GM12878 (cell line): ENCODE measurements around the gene TBX5. TPM values are rescaled to one million over a fixed set of nuclear protein-coding genes. Genes with fewer than 3 reads are reported as not detected.

ENCODE experiments used
- ATAC-seq: fragments of 200-7000 bp; cut with Tn5 transposase; 3 replicates; pipeline ENCODE4 v1.9.1; 2020; ENCODE audit warnings: mild to moderate bottlenecking, moderate library complexity
- BruUV-seq: library from RNA; stranded (reverse); fragments of 400-500 nt; replicated peaks from 2 replicates; lab custom pipeline; 2021; lab: Mats Ljungman, UMichigan
- CTCF ChIA-PET: fragments of 300-600 bp; sonication (Branson Sonifier 250); formaldehyde crosslinking; extraction: SDS; loops from one replicate; lab custom pipeline; 2021; ENCODE audit warnings: inconsistent platforms; lab: Yijun Ruan, JAX
- POLR2A ChIA-PET: fragments of 350-600 bp; formaldehyde crosslinking; extraction: SDS; loops from one replicate; lab custom pipeline; 2021; ENCODE audit warnings: inconsistent platforms; lab: Charles Lee
- RAD21 ChIA-PET: fragments of 300-600 bp; sonication (Branson Sonifier 250); formaldehyde crosslinking; loops from one replicate; lab custom pipeline; 2023; ENCODE audit warnings: antibody characterized with exemption; ENCODE audit not compliant: unreplicated experiment; lab: Charles Lee
- SMC1A ChIA-PET: fragments of 300-600 bp; sonication (Branson Sonifier 250); formaldehyde crosslinking; loops from one replicate; lab custom pipeline; 2023; ENCODE audit not compliant: unreplicated experiment, uncharacterized antibody; lab: Charles Lee
- DNase-seq: peaks from one replicate; pipeline ENCODE4 v3.0.0-alpha.2; 2011; ENCODE audit warnings: low read depth, low spot score
- FAIRE-seq: peaks from 3 replicates; lab custom pipeline; 2011; peaks lifted over from hg19 to GRCh38; lab: Jason Lieb, UNC
- H2AFZ ChIP-seq: 2 replicates; pipeline ENCODE4 v1.6.0; 2011; ENCODE audit warnings: low read depth, low read length, control low read depth; ENCODE audit not compliant: control insufficient read depth
- H3K27ac ChIP-seq: 2 replicates; pipeline ENCODE4 v1.5.1; 2011; ENCODE audit warnings: control low read depth; ENCODE audit not compliant: control insufficient read depth, insufficient read depth
- H3K27me3 ChIP-seq, 2 experiments: replicated peaks in 1 of 2; 2 replicates each; pipeline versions ENCODE4 v1.6.0 to v1.6.1; 2011; ENCODE audit warnings: low read length in 1 of 2; ENCODE audit not compliant: control insufficient read depth in 2 of 2, insufficient read depth in 2 of 2
- H3K36me3 ChIP-seq, 2 experiments: 2 replicates each; pipeline ENCODE4 v1.5.1; 2011; ENCODE audit warnings: low read length in 1 of 2; ENCODE audit not compliant: control insufficient read depth in 2 of 2, insufficient read depth in 2 of 2
- H3K4me1 ChIP-seq: 2 replicates; pipeline ENCODE4 v1.6.1; 2011; ENCODE audit warnings: mild to moderate bottlenecking, low read length, moderate library complexity, mixed read lengths; ENCODE audit not compliant: control insufficient read depth, insufficient read depth
- H3K4me2 ChIP-seq: 2 replicates; pipeline ENCODE4 v1.6.0; 2011; ENCODE audit warnings: control low read depth; ENCODE audit not compliant: control insufficient read depth, insufficient read depth
- H3K4me3 ChIP-seq: fragments of 200-600 bp; sonication (generic); 2 replicates; pipeline ENCODE4 v1.5.1; 2016
- H3K79me2 ChIP-seq: 2 replicates; pipeline ENCODE4 v1.6.0; 2011; ENCODE audit warnings: low read length; ENCODE audit not compliant: control insufficient read depth, insufficient read depth
- H3K9ac ChIP-seq: 2 replicates; pipeline ENCODE4 v1.8.0; 2011; ENCODE audit warnings: low read length, control low read depth, mixed read lengths; ENCODE audit not compliant: control insufficient read depth, insufficient read depth
- H3K9me3 ChIP-seq: replicated peaks from 3 replicates; pipeline ENCODE4 v1.5.1; 2011; ENCODE audit warnings: mild to moderate bottlenecking, low read length; ENCODE audit not compliant: control insufficient read depth, insufficient read depth
- H4K20me1 ChIP-seq: 2 replicates; pipeline ENCODE4 v1.6.0; 2011; ENCODE audit not compliant: control insufficient read depth, insufficient read depth
- BHLHE40 ChIP-seq, 2 experiments: fragments of 450-650 bp in 1 of 2; IDR thresholded peaks; 2 replicates each; pipeline ENCODE4 v1.6.1; 2011 to 2017; ENCODE audit warnings: low read depth in 2 of 2, borderline replicate concordance in 1 of 2, improper control_type of control experiment in 1 of 2, low read length in 1 of 2, mild to moderate bottlenecking in 1 of 2
- BRCA1 ChIP-seq: IDR thresholded peaks from 2 replicates; pipeline ENCODE4 v1.6.1; 2011; ENCODE audit warnings: low read depth, low read length, improper control_type of control experiment
- CHD2 ChIP-seq: IDR thresholded peaks from 2 replicates; pipeline ENCODE4 v1.6.1; 2011; ENCODE audit warnings: low read depth, low read length, improper control_type of control experiment, borderline replicate concordance
- FOXK2 ChIP-seq: fragments of 450-650 bp; IDR thresholded peaks from 2 replicates; pipeline ENCODE4 v1.6.1; 2017; ENCODE audit warnings: mild to moderate bottlenecking, moderate library complexity
- MYC ChIP-seq: IDR thresholded peaks from 2 replicates; pipeline ENCODE4 v1.6.1; 2011; ENCODE audit warnings: mild to moderate bottlenecking, low read length, moderate library complexity, inconsistent platforms; ENCODE audit not compliant: insufficient read depth, insufficient replicate concordance, insufficient read length, severe bottlenecking
- NR2F1 ChIP-seq: fragments of 450-650 bp; conservative IDR thresholded peaks from 2 replicates; pipeline ENCODE4 v1.6.1; 2017; ENCODE audit warnings: mild to moderate bottlenecking
- RUNX3 ChIP-seq: IDR thresholded peaks from 2 replicates; pipeline ENCODE4 v1.6.1; 2012; ENCODE audit warnings: low read length, inconsistent platforms
- STAT3 ChIP-seq: IDR thresholded peaks from 2 replicates; pipeline ENCODE4 v1.6.1; 2011; ENCODE audit warnings: low read depth, low read length, improper control_type of control experiment
- TCF12 ChIP-seq: IDR thresholded peaks from 2 replicates; pipeline ENCODE4 v1.6.1; 2011; ENCODE audit warnings: low read depth, mild to moderate bottlenecking, low read length
- WGBS: methylation state at CpG from one replicate; pipeline ENCODE4 v1.1.6; 2016; ENCODE audit warnings: low lambda C conversion rate; ENCODE audit not compliant: insufficient replicate concordance, insufficient coverage; ENCODE audit errors: missing lambda C conversion rate; 5-methylcytosine and 5-hydroxymethylcytosine counted together
- in situ Hi-C: fragments of 300-500 bp; cut with MboI; formaldehyde crosslinking; loops from 9 replicates; pipeline ENCODE4 v1.14.3; 2018; ENCODE audit warnings: mixed read lengths
- intact Hi-C: fragments of 100-400 bp; cut with micrococcal nuclease; formaldehyde crosslinking; loops from one replicate; pipeline ENCODE4 v1.14.2; 2022; ENCODE audit not compliant: unreplicated experiment
- polyA plus RNA-seq, 11 experiments: library from polyadenylated mRNA; depleted of rRNA in 4 of 11; unstranded in 6 of 11; stranded (reverse) in 5 of 11; fragments of >200 nt; fragmentation: Nextera tagmentation in 4 of 11; fragmentation: Illumina TruSeq in 1 of 11; extraction: Ambion mirVana in 4 of 11; extraction: Trizol in 1 of 11; gene quantifications; 1 replicate in 1 of 11; 2 replicates in 10 of 11; pipeline versions ENCODE4 v1.2.1 to v1.2.3, GENCODE V29; 2011 to 2016; ENCODE audit warnings: inconsistent platforms in 2 of 11, missing spikeins in 2 of 11, low read depth in 1 of 11
- total RNA-seq, 4 experiments: library from RNA; depleted of rRNA in 3 of 4; stranded (reverse); fragments of >200 nt in 3 of 4; fragmentation: Illumina TruSeq in 1 of 4; extraction: Trizol in 1 of 4; gene quantifications; 2 replicates each; pipeline versions ENCODE4 v1.2.1 to v1.2.3, GENCODE V29; 2013 to 2021
- TF ChIP-seq, protein P1 (sequence below): fragments of 450-650 bp; IDR thresholded peaks from 2 replicates; pipeline ENCODE4 v1.6.1; 2016; ENCODE audit warnings: mild to moderate bottlenecking
- TF ChIP-seq, protein P2 (sequence below), 3 experiments: IDR thresholded peaks in 2 of 3; conservative IDR thresholded peaks in 1 of 3; 2 replicates each; pipeline ENCODE4 v1.5.1; 2011; ENCODE audit warnings: low read depth in 3 of 3, low read length in 3 of 3, mild to moderate bottlenecking in 3 of 3, control low read depth in 2 of 3, moderate library complexity in 2 of 3, inconsistent platforms in 1 of 3, mixed read lengths in 1 of 3; ENCODE audit not compliant: control insufficient read depth in 2 of 3, insufficient read depth in 1 of 3; ENCODE audit errors: extremely low read depth in 1 of 3
- TF ChIP-seq, protein P3 (sequence below): fragments of 450-650 bp; IDR thresholded peaks from 2 replicates; pipeline ENCODE4 v1.6.1; 2017; ENCODE audit warnings: mild to moderate bottlenecking, low read depth, inconsistent platforms; ENCODE audit not compliant: poor library complexity, severe bottlenecking

Gene TBX5
- total and polyA plus RNA-seq, 10 of the 15 experiments (the other 5 are each of a cell fraction or from before 2014, with no cell fraction given): 0.04 TPM; not detected in 9

DNA sequence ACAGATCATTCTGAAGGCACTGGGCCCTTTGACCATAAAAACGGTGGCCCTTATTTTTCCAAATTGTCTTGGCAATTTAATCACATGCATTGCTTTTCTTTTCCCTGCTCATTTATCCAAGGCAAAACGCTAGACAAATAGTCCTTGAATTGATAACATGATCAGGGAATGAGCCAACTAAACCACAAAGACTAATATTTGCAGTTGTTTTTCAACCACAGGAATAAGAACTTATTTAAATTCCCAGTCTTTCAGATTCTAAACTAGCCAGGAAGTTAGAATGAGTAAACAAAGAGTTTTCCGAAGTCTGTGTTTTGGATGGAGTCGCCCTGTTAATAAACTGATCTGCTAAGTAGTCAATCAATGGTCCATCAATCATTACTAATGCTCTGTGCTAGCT, 14.9 kb downstream of the TBX5 start:
- intact Hi-C loops (no loop called here), in situ Hi-C loops (no loop called here)
- ATAC-seq (no peak), DNase-seq (no peak)
- BruUV-seq: no TSS peak
- SMC1A ChIA-PET: no interaction called here
- Histone ChIP-seq H4K20me1 (no peaks in the 10 kb centered on the region), H3K27me3 (peaks cover 4 to 7% of the 10 kb centered on the region in 2 experiments; a peak in 3 of 4 replicates), H3K4me3 (no peak overlapping the region), H3K36me3 (no peaks in the 10 kb centered on the region), H3K9me3 (no peaks in the 10 kb centered on the region), H3K4me2 (no peak overlapping the region), H2AFZ (no peak overlapping the region)
- 14% methylated on average over 3 of the region's 4 CpGs for WGBS
- TF ChIP-seq BHLHE40 (IDR thresholded peaks at IDR 0.05; ENCODE audit: borderline replicate concordance in 1 of 2, low read depth in 2 of 2, low read length in 1 of 2) (no peak), STAT3 (no peak), CHD2 (no peak)
- TF ChIP-seq, protein P1, sequence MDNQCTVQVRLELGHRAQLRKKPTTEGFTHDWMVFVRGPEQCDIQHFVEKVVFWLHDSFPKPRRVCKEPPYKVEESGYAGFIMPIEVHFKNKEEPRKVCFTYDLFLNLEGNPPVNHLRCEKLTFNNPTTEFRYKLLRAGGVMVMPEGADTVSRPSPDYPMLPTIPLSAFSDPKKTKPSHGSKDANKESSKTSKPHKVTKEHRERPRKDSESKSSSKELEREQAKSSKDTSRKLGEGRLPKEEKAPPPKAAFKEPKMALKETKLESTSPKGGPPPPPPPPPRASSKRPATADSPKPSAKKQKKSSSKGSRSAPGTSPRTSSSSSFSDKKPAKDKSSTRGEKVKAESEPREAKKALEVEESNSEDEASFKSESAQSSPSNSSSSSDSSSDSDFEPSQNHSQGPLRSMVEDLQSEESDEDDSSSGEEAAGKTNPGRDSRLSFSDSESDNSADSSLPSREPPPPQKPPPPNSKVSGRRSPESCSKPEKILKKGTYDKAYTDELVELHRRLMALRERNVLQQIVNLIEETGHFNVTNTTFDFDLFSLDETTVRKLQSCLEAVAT: no peak
- TF ChIP-seq, all 136 proteins: peak for 0
- ChIA-PET CTCF (no interaction called here), RAD21 (no interaction called here), POLR2A (no interaction called here)
- Histone ChIP-seq H3K4me1 (no peaks in the 10 kb centered on the region), H3K9ac (no peak overlapping the region), H3K27ac (no peak overlapping the region), H3K79me2 (no peaks in the 10 kb centered on the region)
- no peak for FAIRE-seq

DNA sequence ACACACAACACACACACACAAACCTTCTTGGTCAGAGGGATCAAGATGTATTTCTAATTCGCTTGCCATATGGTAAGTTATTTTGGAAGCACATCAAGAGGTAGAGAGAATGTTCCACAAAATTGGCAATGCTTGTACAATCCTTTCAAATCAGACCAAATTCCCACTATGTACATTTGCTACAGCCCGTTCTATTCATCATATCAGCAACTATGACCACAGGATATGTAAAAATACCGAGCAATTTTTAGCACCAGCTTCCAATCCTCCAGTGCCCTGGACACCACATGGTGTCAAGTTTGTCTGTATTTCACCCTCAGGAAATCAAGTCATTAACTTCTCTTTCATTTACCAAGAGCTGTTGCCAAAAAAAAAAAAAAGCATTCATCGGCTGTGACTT, 21.2 kb downstream of the TBX5 start:
- ATAC-seq: no peak
- Histone ChIP-seq H3K9ac (no peak overlapping the region), H3K36me3 (no peaks in the 10 kb centered on the region), H3K79me2 (no peaks in the 10 kb centered on the region), H3K27me3 (0 out of 4 replicates have a peak, but pooled peaks cover 0 to 1% of the 10 kb centered on the region in 2 experiments), H3K4me2 (no peak overlapping the region), H3K4me3 (no peak overlapping the region), H3K4me1 (no peaks in the 10 kb centered on the region), H4K20me1 (no peaks in the 10 kb centered on the region), H3K27ac (no peak overlapping the region), H3K9me3 (no peaks in the 10 kb centered on the region), H2AFZ (no peak overlapping the region)
- intact Hi-C loops (no loop called here), in situ Hi-C loops (no loop called here)
- ChIA-PET POLR2A (no interaction called here), SMC1A (no interaction called here), RAD21 (no interaction called here), CTCF (no interaction called here)
- no peak for DNase-seq
- FAIRE-seq: no peak
- 25% methylated on average over 4 of the region's 4 CpGs for WGBS
- no TSS peak for BruUV-seq
- TF ChIP-seq RUNX3 (no peak), TCF12 (no peak), BRCA1 (no peak), MYC (no peak), FOXK2 (no peak), NR2F1 (no peak)
- TF ChIP-seq, protein P2, sequence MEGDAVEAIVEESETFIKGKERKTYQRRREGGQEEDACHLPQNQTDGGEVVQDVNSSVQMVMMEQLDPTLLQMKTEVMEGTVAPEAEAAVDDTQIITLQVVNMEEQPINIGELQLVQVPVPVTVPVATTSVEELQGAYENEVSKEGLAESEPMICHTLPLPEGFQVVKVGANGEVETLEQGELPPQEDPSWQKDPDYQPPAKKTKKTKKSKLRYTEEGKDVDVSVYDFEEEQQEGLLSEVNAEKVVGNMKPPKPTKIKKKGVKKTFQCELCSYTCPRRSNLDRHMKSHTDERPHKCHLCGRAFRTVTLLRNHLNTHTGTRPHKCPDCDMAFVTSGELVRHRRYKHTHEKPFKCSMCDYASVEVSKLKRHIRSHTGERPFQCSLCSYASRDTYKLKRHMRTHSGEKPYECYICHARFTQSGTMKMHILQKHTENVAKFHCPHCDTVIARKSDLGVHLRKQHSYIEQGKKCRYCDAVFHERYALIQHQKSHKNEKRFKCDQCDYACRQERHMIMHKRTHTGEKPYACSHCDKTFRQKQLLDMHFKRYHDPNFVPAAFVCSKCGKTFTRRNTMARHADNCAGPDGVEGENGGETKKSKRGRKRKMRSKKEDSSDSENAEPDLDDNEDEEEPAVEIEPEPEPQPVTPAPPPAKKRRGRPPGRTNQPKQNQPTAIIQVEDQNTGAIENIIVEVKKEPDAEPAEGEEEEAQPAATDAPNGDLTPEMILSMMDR (IDR thresholded peaks at IDR 0.05 in 2 of 3, conservative IDR thresholded peaks at IDR 0.05 in 1 of 3; ENCODE audit: control insufficient read depth in 2 of 3, extremely low read depth in 1 of 3, insufficient read depth in 1 of 3, low read depth in 3 of 3, low read length in 3 of 3): no peak
- TF ChIP-seq, protein P3, sequence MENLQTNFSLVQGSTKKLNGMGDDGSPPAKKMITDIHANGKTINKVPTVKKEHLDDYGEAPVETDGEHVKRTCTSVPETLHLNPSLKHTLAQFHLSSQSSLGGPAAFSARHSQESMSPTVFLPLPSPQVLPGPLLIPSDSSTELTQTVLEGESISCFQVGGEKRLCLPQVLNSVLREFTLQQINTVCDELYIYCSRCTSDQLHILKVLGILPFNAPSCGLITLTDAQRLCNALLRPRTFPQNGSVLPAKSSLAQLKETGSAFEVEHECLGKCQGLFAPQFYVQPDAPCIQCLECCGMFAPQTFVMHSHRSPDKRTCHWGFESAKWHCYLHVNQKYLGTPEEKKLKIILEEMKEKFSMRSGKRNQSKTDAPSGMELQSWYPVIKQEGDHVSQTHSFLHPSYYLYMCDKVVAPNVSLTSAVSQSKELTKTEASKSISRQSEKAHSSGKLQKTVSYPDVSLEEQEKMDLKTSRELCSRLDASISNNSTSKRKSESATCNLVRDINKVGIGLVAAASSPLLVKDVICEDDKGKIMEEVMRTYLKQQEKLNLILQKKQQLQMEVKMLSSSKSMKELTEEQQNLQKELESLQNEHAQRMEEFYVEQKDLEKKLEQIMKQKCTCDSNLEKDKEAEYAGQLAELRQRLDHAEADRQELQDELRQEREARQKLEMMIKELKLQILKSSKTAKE: no peak
